ENCODE measurements around the gene MCAM.
A peak's percentile ranks its signal among the peaks of the same experiment; 100 is the strongest.

MCAM gene

DNA sequence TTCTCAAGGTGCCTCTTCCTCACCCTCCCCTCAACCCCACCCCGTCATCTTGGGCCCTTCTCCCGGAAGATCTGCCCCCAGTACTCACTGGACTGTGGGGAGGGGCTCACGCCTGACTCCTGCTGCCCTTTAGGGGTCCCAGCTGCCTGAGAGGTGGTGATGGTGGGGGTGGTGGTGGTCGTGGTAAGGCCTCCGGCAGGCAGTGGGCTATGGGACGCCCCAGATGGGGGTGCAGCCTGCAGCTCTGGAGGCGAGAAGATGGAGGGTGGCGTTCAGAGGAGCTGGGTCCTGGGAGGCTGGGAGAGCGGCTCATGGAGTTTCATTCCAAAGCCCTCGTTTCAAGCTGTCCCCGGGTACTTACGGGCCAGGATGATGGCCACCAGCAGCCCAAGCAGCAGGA is 28.8 kb upstream of the MCAM start:
- no peak for DNase-seq

DNA sequence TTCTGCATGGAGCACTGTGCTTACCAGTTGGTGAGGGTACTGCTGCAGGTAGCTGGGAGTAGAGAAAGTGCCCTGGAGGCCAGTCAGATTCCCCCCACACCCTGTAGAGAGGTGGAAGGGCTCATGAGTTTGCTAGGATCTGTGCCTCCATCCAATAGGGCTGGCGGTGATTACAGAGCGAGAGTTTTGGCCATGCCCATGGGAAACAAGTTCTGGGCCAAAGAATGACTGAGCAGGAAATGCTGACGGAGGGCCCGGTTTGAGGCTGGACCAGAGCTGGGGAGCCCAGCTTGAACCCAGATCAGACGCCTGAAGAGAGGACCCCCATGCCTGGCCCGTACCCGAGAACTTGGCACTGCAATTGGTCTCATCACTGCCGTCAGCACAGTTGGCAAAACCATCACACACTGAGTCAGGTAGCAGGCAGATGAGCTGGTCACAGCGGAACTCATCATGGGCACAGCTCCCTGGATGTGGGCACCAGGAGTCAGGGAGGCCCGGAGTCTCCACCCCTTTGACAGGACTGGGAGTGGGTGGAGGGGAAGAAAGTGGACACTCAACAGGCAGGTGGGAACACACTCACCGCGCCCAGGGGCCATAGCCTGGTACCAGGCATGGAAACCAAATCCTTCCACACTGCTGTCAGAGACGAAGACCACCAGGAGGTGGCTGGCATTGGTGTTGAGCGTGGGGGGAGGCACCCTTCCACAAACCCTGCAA is 27.5 kb upstream of the MCAM start:
- DNase-seq, result no peak

DNA sequence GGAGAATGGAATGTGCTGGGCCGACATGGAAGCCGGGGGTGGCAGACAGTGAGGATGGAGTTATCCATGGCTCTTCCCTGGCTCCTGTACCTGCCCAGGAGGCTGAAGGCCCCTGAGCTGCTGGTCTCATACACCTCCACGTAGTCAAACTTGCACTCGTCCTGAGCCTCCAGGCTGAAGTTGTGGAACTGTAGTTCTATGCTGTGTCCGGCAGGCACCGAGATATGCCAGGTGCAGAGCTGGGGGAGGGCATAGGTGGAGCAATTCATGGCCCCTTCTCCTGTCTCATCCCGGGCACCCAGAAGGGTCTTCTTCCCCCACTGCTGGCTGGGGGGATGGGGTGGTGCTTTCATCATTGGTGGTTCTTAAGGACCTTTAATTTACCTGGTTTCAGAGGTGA is 26.8 kb upstream of the MCAM start:
- DNase-seq, result no peak

DNA sequence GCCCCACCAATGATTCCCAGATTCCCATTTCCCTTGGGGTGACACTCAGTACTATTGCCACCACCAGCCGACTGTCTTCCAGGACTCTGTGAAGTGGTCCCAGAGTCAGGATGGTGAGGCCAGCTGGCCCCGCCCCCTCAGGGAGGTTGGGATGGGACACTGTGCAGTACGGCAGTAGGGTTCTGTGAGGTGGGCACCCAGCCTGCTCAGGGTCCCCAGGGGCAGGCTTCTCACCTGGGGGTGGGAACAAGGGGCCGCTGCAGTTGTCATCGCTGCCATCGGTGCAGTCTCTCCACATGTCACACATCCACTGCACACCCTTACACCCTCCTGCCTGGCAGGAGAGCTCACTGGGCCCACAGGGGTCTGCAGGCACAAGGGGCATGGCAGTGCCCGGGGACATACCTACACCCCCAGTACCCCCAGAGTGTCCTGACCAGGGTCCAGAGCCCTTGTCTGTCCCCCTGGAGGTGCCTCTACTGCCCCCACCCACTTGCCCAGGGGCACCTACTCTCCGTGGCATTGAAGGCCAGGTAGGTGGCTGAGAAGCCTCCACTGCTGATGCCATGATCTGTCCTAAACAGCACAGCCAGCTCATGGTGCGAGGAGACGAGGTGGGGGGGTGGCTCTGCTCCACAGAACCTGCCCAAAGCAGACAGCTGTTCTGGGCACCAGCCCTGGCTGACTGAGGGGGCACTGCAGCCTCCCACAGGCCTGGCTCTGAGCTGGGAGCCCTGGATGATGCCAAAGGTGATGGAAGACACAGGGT is 25.6 kb upstream of the MCAM start:
- no peak for DNase-seq

DNA sequence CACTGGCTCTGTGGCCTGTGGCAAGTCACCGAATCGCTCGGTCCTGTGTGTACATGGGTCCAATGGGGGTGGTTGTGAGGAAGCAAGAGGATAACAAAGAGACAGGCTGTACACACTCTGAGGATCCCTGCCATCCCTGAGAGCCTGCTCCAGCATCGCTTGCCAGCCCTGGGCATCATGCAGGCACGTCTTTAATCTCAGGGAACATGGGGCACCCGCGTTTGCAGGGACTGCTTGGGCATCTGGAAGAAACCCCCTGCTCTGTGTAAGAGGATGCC is 25.0 kb upstream of the MCAM start:
- DNase-seq, result no peak

DNA sequence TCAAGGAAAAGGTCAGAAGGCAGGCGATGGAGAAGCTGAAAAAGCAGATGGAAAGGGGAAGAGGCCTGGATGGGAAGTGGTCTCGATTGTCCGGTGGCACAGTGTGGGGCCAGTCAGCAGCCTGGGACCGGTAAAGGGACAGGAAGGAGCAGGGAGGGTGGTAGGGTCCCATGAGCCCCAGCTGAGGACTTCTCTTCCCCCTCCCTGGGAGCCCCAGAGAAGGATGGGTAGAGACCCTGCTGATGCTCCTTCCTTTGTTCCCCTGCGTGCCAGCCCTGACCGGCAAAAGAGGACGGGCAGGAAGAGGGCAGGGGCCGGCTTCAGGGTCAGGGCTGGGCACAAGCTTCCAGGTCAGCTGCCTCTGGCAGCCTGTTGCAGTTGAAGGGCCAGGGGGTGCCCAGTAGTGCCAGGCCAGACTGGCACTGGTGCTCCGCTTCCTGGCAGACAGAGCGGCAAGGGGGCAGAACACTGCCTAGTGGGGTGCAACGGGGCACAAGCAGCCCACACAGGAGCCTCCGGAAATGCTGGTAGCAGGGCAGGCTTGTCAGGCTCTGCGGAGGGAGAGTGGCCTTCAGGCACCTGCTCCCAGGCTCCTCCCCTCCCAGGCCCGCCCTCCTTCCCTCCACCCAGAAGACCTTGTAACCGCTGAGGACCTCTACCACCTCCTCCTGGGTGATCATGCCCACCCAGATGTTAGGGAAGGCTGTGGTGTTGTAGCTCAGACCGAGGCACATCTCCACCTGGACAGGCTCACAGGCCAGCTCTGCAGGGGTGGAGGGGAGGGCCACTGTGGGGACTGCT is 24.5 kb upstream of the MCAM start:
- DNase-seq, result no peak

DNA sequence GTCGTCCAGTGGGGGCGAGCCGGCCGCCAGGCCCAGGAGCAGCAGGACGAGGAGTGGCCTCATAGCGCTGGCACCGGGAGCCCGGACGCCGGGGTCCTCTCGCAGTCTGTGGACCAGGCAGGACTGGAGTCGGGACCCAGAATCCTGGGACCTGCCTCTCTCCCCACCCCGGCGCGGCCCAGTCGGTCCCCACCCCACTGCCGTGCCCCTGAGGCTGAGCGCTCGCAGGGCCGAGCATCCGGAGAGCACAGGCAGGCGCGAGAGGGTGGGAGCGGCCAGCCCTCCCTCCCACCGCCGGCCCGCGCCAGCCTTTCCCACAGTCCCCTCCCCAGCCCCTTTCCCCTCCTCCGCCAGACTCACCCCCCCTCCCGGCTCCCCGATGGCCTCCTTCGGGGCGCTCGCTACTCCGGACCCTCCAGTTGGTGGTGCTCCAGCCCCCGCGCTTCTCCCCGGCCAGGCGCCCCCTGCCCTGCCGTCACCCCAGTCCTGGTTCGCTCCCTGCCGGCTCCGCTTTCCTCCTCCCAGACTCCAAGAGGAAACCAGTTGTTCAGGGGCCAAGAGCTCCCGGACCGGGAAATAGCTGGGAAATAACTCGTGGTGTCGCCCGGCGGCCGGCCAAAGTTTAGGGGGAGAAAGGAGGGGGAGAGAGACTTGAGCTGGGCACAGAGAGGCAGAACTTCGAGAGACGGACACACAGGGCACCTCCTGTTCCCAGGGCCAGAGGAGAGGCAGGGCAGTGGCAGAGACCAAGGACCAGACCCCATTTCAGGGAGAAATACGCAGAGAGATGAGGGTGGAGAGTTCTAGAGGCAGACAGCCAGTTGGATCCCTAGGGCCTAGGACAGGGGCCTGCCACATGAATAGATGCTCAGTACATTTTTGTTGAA is 23.6 kb upstream of the MCAM start, which contains the start of gene C1QTNF5:
C1QTNF5 (minus strand) TSS at position 549 of the 887 bp plus-strand sequence; CDS start at position 63, 486 bp downstream.
- DNase-seq, result no peak

DNA sequence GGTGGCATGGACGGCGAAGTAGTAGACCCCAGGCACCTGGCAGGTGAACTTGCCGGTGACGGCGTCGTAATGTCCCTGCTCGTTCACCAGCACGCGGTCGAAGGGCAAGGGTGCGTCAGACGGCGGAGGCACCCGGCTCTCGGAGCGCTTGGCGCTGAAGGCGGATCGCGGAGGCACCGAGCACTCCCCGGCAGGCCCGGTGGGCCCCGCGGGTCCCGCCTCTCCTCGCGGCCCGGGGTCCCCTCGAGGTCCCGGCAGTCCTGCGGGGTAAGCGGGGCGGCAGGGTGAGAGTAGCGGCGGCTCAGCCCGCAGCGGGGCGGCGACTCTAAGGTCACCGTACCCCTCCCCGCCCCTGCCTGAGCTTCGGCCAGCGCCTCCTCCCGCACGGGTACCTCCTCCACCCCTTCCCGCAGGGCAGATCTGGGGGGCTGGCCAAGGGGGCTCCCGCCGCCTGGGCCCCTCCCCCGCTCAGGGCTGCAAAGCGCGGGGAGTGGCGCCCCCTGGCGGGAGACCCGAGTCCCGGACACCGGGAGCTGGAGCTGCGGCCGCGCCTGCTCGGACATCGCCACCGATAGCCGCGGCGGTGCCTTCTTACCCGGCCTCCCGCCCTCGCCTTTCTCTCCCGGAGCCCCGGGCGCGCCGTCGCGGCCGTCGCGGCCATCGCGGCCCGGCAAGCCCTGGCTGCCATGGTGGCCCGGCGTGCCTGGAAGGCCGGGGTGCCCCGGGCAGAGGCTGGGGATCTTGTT is 22.8 kb upstream of the MCAM start:
- DNase-seq, result no peak

DNA sequence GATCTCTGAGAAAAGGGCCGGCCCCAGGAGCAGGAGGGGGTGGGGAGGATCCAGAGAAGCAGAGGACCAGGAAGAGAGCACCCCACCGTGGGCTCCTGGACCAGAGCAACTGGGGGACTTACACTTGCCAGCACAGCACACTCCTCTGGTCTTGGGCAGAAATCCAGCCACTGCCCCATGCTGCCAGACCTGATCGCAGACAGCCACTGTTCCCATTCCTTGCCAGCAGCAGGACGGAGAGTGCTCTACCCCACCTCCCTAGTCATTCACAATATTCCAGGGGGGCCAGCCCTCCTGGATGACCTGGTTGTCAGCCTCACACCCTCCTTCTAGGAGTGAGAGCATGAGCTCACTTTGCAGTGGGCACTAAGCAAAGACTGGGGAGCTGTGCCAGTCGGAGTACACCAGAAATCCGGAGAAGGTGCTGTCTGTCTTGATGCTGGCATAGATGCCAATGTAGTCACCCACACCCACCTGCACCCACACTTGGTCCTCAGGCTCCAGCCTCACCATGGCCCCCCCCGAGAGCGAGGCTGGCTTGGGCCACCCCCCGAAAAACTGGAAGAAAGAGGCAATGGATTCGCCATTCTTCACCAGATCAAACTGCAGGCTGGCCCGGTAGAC is 22.1 kb upstream of the MCAM start:
- no peak for DNase-seq

DNA sequence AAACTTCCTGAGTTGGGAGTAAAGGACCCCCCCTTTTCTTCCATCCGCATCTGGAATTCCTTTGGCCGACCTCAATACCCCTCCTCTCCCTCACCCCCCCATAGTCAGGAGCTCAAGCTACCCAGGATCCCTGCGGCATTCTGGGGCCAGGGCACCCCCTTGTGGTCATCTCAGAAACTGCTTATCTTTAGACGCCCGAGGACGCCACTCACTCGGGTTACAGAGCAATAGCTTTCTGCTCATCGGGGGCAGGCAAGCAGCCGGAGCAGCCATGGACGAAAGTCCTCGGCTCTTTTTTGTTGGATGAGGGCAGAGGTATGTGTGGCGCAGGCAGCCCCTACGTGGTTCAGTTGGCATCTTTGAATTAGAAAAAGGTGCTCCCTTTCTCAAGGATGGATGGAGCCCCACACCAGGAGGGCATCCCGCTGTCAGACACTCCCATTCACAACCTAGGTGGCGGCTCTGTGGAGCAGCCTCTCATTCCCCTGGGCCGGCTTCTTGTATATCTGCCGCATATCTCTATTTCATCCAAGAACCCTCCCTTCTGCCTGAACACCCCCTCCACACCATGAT is 21.5 kb upstream of the MCAM start:
- DNase-seq, result peak; percentile 72 to 74

DNA sequence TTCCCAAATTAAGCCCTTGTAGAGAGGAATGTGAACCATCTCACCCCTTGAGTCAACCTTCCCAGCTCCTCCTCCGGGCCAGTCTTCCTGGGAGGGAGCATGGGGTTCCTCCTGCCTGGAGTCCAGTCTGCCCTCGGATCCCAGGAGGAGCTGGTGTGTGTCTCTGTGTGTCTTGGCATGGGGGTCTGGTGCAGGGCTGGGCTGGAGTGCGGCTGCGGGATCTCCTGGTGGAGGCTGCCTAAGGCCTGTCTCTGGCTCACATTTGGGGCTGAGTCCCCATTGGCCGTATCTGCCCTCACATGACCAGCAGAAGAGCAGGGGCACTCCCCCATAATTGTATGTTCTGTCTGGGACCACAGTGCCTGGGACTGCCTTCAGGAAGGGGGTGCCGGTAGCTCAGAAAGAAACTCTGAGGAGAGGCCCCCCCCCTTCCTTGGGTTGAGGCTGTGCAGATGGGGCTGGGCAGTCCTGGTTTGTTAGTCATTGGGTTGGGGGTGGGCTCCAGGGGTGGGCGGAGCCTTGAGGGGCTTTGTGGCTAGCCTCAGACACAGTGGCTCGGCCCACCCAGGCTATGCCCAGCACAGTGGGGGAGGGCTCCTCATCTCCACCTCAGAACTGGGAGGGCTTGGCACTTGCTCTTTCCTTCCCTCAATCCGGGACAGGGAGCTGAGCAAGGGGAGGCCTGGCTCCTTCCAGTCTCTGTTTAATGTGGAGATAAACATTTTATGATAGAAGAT is 20.8 kb upstream of the MCAM start:
- peak in 1 of 2 experiments; percentile 17 for DNase-seq

DNA sequence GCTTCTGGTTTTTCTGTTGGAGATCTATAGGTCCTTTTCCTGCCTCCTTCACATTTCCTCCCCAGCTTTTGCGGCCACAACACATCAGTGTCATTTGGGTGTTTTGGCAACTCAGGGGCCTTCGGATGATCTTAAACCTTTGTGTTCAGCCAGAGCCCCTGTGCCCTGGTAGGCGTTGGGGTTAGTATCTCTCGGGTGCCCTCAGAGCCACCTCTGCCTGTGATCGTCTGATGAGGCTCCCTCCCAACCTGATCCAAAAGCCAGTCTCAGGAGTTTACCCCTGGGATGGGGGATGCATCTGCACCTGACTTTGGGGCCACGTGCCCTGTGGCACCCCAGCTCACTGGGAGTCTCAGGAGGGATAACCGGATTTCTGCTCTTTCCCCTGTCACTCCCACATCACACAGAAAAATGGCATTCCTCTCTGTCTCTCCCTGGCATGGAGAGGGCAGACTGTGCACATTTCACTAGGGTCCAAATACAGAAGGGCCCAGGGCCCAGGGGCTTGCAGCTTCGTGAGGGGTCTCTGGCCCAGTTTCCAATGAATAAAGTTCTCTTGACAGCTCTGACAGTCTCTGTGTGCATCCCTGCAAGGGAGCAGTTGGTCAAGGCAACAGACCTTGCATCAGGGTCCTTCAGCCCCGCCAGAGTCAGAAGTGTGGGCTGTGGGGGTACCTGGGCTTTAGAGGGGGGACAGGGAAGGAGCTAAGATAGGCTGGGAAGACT is 20.0 kb upstream of the MCAM start:
- no peak for DNase-seq

DNA sequence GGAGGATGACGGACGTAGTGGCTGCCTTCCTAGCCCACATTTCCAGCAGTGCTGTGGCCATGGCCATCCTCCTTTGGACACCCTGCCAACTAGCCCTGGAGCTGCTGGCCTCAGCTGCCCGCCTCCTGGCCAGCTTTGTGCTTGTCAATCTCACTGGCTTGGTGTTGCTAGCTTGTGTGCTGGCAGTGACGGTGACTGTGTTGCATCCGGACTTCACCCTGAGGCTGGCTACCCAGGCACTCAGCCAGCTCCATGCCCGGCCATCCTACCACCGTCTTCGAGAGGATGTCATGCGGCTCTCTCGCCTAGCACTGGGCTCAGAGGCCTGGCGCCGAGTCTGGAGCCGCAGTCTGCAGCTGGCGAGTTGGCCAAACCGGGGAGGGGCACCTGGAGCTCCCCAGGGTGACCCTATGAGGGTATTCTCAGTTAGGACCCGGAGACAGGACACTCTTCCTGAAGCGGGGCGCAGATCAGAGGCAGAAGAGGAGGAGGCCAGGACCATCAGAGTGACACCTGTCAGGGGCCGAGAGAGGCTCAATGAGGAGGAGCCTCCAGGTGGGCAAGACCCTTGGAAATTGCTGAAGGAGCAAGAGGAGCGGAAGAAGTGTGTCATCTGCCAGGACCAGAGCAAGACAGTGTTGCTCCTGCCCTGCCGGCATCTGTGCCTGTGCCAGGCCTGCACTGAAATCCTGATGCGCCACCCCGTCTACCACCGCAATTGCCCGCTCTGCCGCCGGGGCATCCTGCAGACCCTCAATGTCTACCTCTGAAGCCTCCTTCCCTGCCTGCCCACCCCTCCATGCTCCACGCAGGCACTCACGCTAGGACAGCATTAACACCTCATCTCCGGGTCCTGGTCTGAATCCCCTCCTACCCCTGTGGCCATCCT is 19.0 kb upstream of the MCAM start:
- no peak for DNase-seq

DNA sequence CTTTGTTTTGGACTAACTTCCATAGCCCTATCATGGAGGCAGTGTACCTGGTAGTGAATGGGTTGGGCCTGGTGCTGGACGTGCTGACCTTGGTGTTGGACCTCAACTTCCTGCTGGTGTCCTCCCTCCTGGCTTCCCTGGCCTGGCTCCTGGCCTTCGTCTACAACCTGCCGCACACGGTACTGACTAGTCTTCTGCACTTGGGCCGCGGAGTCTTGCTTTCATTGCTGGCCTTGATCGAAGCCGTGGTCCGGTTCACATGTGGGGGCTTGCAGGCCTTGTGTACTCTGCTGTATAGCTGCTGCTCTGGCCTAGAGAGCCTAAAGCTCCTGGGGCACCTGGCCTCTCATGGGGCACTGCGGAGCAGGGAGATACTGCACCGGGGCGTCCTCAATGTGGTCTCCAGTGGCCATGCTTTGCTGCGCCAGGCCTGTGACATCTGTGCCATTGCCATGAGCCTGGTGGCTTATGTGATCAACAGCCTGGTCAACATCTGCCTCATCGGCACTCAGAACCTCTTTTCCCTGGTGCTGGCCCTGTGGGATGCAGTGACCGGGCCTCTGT is 18.2 kb upstream of the MCAM start:
- DNase-seq, result no peak

DNA sequence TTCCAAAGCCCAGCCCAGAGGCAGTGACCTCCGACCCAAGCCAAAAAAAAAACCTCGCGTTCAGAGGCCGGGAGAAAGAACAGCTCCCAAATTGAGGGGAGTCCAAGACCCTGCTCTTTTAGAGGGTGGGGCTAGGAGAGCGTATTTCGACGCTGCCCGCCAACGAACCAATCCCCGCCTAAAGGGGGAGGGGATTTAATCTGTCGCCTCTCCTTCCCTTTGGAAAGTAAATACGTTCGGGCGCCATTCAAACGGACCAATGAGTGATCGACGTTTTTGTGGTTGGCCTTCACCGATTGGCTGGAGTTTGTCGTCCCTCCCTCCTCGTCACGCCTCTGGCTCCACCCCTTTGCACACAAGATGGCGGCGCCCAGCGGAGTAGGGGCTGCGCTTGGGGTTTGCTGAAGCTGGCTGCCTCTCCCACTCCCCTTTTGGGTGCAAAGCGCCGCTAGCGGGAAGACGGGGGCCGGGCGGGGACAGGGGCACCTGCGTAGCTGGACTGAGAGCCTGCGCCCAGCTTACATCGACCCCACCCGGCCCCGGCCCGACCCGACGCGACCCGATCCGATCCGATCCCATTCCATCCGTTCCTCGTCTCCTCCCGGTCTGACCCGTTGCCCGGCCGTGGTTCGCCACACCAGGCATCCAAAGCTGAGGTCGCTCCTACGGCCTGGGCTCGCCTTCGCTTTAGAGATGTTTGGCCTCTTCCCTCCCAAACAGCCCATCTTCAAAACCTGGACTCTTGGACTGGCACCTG is 17.4 kb upstream of the MCAM start, which contains the start of gene RNF26:
RNF26 (plus strand) TSS at position 354 of the 757 bp plus-strand sequence. CDS start 596 bp downstream, outside the sequence.
- DNase-seq, result peak; percentile 98 to 99

DNA sequence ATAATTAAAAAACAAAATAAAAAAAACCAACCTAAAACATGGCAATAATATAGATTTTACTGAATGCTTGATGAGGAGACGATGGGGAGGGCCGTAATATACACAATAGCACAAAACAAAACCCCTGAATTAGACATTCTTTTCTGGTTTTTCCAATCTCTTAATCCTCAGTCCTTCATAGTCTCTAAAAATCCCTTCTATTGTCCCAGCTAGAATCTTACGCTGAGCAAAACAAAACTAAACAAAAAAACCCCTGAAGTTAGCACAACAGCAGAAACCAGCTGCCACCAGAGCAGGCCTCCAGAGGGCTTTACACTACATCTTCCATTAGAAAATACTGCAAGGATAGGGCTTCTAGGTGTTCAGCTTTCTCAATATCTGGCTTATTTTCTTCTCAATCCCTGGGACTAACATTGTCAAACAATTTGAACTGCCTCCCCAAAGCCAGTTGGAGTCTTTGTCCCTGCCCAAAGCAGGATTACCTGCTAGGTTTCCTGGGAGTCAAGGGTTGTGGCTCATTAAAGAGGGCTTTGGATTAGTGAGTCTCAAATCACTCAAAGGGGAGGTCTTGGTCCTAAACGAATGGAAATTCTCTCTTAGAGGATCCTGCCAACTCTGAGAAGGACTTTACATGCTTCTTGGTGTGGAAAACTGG is 15.3 kb upstream of the MCAM start:
- DNase-seq, result no peak

DNA sequence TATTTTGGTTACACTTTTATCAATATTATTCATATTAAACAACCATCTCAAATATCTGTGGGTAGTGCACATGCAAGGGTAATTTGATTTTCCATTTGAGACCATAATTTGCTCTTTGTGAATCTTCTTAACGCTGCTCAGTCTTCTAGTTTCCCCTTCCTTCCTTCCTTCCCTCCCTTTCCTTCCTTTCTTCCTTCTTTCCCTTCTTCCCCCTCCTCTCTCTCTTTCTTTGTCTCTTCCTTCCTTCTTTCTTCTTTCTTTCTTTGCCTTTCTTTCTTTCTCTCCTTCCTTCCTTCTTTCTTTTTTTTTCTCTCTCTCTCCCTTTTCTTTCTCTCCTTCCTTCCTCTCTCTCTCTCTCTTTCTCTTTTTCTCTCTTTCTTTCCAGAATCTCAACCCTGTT is 13.3 kb upstream of the MCAM start:
- no peak for DNase-seq
